Measurements from ENCODE around the gene GATAD2B. TPM values are rescaled to one million over a fixed set of nuclear protein-coding genes. Genes with fewer than 3 reads are reported as not detected.
"Not testable (repeated sequence)": the region's sequence is repeated elsewhere in the genome, so short reads cannot be mapped to it uniquely, and the experiment has no call there.

GATAD2B gene
- total RNA-seq, 1 donor from 2014 or later: 23.9 TPM

DNA sequence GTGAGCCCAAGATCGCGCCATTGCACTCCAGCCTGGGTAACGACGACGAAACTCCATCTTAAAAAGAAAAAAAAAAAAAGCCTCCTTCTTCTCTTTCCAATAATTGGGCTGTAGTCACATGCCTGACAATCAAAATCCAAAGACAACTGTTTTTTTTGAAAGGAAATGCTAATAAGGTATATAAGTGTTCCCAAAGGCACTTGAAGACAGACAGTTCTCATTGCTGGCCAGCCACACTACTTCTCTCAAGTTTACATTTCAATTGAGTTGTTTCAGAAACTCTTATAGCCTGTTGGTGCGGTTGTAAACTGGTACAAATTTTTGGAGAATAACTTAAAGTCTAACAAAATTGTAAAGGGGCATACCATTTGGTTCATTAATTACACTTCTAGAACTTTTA is 23.3 kb downstream of the GATAD2B start:
- DNase-seq (ENCODE audit: extremely low read depth, low read depth, low spot score): no peak

GRCh38 chr1:153895866-153896265 is 26.9 kb downstream of the GATAD2B start:
- DNase-seq (ENCODE audit: extremely low read depth, low read depth, low spot score): not testable (repeated sequence)

GRCh38 chr1:153891042-153891441 is 31.7 kb downstream of the GATAD2B start:
- not testable (repeated sequence) for DNase-seq (ENCODE audit: extremely low read depth, low read depth, low spot score)

- DNase-seq (ENCODE audit: extremely low read depth, low read depth, low spot score): no peak
Observed at GRCh38 chr1:153888533-153888932, 34.2 kb downstream of the GATAD2B start.

- no peak for DNase-seq (ENCODE audit: extremely low read depth, low read depth, low spot score)
Observed at GRCh38 chr1:153886127-153886526, 36.6 kb downstream of the GATAD2B start.

- no peak for DNase-seq (ENCODE audit: extremely low read depth, low read depth, low spot score)
Observed at GRCh38 chr1:153883223-153883622, 39.5 kb downstream of the GATAD2B start.

GRCh38 chr1:153882296-153882912 is 40.4 kb downstream of the GATAD2B start:
- no peak for DNase-seq (ENCODE audit: extremely low read depth, low read depth, low spot score)

GRCh38 chr1:153881751-153882150 is 41.0 kb downstream of the GATAD2B start:
- no peak for DNase-seq (ENCODE audit: extremely low read depth, low read depth, low spot score)

GRCh38 chr1:153880962-153881361 is 41.8 kb downstream of the GATAD2B start:
- DNase-seq (ENCODE audit: extremely low read depth, low read depth, low spot score): peak; percentile 94

GRCh38 chr1:153880024-153880423 is 42.7 kb downstream of the GATAD2B start:
- DNase-seq (ENCODE audit: extremely low read depth, low read depth, low spot score): no peak

GRCh38 chr1:153877112-153877511 is 45.7 kb downstream of the GATAD2B start:
- DNase-seq (ENCODE audit: extremely low read depth, low read depth, low spot score): no peak

GRCh38 chr1:153872934-153873333 is 49.8 kb downstream of the GATAD2B start:
- no peak for DNase-seq (ENCODE audit: extremely low read depth, low read depth, low spot score)

- no peak for DNase-seq (ENCODE audit: extremely low read depth, low read depth, low spot score)
Observed at GRCh38 chr1:153872331-153872730, 50.4 kb downstream of the GATAD2B start.

- DNase-seq (ENCODE audit: extremely low read depth, low read depth, low spot score): no peak
Observed at GRCh38 chr1:153869486-153869885, 53.3 kb downstream of the GATAD2B start.

DNA sequence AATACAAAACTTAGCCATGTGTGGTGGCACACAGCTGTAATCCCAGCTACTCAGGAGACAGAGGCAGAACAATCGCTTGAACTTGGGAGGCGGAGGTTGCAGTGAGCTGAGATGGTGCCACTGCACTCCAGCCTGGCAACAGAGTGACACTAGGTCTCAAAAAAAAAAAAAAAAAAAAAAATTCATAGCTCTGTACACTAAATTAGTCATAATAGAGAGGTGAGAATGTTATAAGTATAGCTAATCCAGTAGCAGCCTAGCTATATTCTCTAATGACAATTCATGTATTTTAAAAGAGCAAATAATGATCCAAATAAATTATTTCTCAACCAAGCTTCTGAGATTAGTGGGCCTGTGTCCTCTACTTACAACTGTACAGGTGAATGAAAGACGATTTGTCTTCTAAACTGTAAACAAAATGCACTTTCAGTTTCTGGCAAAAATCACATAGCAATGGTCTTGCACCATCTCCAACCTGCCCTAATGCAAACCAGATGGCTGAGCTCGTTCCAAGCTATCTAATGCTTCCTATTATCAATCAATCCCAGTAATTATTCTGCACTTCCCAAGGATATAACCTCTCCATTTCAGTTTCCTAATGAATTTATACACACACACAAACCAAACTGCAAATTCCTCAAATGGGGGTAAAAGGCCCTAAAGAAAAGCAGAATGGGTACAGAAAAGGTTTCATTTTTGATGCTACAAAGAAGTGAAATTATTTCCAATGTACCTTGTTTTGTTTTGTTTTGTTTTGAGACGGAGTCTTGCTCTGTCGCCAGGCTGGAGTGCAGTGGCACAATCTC is 56.5 kb downstream of the GATAD2B start:
- no peak for DNase-seq (ENCODE audit: extremely low read depth, low read depth, low spot score)

GRCh38 chr1:153860285-153860684 is 62.5 kb downstream of the GATAD2B start:
- DNase-seq (ENCODE audit: extremely low read depth, low read depth, low spot score): no peak

- no peak for DNase-seq (ENCODE audit: extremely low read depth, low read depth, low spot score)
Observed at GRCh38 chr1:153857505-153857904, 65.3 kb downstream of the GATAD2B start.

GRCh38 chr1:153856763-153857162 is 66.0 kb downstream of the GATAD2B start:
- DNase-seq (ENCODE audit: extremely low read depth, low read depth, low spot score): no peak

DNA sequence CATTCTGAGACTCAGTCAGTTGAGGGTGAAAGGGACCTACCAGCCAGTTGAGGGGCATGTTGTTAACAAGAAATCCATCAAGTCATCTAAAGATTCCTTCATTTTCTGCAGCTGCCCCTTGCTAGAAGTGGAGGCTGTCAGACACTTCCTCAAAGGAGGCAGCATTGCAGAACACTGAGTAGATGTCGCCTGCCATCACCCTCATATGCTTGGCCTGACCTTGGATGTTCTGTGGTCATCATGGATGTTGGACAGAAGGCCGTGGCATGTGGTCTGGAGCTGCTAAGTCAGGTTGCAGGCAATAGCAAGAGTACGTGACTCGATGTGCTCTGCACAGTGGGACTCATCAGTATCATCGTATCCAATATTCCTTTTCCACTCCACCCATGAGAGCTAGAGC is 70.6 kb downstream of the GATAD2B start:
- DNase-seq (ENCODE audit: extremely low read depth, low read depth, low spot score): no peak

GRCh38 chr1:153849487-153850185 is 73.1 kb downstream of the GATAD2B start:
- no peak for DNase-seq (ENCODE audit: extremely low read depth, low read depth, low spot score)

DNA sequence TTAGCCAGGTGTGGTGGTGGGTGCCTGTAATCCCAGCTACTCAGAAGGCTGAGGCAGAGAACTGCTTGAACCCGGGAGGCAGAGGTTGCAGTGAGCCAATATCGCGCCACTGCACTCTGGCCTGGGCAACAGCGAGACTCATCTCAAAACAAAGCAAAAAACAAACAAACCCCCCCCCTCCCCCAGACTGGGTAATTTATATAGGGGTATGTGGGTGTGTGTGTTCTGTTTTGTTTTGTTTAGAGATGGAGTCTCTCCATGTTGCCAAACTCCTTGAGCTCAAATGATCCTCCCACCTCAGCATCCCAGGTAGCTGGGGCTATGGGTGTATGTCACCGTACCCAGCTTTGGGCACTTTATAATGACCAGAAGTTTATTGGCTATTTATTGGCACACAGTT is 74.0 kb downstream of the GATAD2B start:
- no peak for DNase-seq (ENCODE audit: extremely low read depth, low read depth, low spot score)

DNA sequence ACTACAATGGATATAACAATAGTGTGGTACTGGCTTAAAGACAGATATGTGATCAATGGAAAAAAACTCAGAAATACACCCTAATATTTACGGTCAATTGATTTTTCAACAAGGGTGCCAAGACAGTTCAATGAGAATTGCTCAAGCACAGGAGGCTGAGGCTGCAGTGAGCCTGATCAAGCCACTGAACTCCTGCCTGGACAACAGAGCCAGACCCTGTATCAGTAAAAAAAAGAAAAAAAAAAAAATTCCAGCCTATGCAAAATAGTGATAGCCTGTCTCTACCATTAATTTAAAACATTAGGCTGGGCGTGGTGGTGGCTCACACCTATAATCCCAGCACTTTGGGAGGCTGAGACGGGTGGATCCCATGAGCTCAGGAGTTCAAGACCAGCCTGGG is 77.6 kb downstream of the GATAD2B start:
- DNase-seq (ENCODE audit: extremely low read depth, low read depth, low spot score): no peak
